NCI-H2029 (cell line): ENCODE results near the gene PALM.

ENCODE experiments used
- DNase-seq: peaks from one replicate; lab custom pipeline; 2025; lab: John Stamatoyannopoulos, UW

Gene PALM

DNA sequence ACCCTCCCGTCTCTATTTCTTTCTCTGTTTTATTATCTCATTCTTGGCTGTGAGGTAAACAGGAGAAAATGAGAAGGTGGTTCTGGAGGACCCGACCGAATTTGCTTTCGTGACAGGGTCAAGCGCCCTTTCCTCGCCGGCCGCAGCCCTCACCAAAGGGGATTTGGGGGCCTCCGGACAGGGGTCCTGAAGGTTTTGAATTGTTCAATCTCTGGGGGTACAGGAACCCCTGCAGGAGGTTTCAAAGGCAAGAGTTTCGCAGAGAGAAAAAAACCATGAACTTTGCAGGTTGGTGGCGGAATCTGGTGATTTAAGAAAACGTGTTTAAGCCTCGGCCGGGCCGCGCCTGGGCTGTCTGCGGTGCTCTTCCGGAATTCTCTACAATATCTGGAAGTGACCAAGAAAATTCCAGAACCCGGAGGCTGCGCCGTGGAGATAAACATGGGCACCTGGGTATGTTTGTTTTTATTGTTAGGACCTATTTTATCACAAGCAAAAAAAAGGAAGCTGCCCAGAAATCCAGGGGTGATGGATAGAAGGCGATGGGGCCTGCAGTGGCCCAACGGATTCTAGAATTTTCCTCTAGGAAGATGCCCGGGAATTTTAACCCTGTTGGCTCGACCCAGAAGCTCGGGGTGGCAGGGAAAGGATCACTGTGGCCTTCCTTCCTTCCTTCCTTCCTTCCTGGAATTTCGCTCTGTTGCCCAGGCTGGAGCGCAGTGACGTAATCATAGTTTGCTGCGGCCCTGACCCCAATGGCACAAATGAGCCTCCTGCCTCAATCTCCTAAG is 74.3 kb downstream of the PALM start:
- DNase-seq: no peak

DNA sequence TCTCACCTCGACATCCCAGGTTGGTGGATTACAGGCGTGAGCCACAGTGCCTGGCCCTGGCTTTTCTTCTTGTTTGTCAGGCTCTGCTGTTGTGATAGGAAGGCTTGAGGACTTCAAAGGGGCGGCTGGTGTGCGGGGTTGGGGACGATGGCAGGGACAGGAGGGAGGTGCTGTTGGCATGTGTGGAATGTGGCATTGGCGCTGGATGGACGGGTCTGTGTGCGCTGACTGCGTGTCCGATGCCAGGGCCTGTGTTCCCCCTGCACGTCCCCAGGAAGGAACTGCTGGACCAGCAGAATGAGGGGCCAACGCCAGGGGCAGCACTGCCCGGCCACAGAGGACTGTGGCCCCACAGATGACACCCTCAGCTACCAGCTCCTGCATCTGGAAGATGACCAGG is 75.8 kb downstream of the PALM start:
- DNase-seq: no peak

DNA sequence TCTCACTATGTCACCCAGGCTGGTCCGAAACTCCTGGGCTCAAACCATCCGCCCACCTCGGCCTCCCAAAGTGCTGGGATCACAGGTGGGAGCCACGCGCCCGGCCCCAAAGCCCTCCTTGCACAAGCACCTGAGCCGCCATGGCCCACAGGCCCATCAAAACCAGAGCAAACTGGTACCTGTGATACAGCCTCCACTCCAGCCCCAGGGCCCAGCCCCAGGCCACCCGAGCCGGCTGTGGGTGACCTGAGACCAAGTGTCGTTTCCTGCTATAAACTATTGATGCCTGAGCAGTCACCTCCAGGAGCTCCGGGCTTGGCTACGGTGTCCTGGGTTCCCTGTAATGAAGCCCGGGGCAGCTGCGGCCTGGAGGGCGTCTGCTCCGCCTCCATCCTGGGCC is 78.8 kb downstream of the PALM start:
- DNase-seq: no peak

DNA sequence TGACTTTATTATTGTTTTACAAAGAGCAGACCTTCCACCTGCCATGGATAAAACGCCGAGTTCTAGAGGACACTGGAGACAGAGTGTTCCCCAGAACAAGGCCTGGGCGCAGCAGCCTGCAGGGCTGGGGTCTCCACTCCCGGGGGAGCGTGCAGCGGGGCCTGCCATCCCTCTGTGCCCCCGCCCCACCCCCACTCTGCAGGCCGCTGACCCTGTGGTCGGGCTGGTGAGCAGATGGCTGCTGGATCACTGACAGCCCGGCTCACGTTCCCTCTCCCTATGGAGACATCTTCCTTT is 79.9 kb downstream of the PALM start:
- DNase-seq: no peak

DNA sequence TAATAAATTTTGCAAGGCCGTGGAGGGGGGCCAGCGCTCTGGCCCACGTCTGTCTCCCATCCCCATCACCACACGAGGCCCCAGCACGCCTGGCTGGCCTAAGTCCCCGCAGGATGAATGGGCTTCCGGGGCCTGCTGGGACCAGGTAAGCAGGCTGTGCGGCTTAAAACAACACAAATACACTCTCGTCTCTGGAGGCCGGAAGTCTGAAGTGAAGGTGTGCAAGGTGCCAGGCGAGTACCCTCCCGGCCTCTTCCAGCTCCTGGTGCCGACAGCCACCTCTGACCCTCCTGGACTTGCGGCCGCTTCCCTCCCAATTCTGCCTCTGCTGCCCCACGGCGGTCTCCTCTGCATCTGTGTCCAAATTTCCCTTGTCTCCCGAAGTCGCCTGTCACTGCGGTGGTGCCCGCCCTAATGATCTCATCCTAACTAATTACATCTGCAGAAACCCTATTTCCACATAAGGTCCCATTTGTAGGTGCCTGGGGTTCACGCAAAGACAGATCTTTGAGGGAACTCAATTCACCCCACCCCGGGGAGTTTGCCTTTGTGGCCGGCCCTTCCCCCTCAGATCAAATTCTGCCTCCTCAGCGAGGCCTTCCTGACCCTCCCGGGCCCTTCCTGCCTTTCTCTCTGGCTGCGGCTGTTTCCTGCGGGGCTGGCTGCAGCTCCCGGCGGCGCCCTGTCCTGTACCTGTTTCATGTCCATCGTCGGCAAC is 80.4 kb downstream of the PALM start:
- DNase-seq: no peak

DNA sequence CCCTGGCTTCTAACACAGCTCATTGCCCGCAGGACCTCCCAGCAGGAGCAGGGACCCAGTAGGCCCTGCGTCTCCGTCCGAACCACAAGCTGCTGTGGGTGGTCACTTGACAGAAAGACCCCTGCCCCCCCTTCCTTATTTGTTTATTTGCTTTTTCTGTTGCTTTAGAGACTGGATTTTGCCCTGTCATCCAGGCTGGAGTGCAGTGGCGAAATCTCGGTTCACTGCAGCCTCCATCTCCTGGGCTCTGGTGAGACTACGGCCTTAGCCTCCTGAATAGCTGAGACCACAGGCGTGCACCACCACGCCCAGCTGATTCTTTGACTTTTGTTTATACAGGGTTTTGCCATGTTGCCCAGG is 80.9 kb downstream of the PALM start:
- DNase-seq: no peak

DNA sequence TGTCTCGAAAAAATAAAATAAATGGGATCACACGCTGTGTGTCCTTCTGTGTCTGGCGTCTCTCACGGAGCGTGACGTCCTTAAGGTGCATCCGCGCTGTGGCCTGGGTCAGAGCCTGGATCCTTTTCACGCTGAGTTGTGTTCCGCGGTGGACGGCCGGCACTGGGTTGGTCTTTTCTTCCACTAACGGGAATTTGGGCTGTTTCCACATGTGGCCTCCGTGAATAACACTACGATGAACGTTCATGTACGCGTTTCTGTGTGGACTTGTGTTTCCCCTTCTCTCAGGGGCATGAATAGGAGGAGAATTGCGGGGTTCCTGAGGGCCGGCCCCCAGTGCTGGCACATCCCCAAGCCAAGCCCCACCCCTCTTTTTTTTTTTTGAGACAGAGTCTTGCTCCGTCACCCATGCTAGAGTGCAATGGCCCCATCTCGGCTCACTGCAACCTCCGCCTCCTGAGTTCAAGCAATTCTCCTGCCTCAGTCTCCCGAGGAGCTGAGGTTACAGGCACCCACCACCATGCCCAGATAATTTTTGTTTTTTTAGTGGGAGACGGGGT is 82.4 kb downstream of the PALM start:
- DNase-seq: no peak

DNA sequence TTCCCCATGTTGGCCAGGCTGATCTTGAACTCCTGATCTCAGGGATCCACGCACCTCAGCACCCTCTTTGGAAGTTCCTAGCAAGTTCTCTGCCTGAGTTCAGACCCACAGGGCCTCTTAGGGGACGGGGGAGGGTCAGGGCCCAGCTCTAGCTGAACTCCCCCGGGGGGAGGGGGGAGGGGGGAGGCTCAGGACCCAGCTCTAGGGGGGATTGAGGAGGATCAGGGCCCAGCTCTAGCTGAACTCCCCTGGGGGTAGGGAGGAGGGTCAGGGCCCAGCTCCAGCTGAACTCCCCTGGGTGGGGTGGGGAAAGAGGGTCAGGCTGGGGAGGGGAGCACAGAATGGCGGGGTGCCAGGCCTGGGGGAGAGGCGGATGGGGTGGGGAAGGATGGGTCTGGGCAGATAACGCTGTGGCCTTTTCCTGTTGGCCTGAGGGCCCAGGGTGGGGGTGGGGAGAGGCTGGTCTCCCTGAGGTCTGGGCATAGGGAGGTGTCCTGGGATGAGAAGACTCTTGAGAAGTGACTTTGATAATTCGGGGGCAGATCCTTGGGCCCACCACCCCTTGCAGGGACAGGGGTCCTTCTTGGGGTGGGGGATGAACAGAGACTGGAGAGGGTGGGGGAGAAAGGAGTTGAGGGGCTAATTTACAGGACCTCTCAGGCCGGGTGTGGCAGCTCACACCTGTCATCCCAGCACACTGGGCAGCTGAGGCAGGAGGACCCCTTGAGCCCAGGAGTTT is 83.0 kb downstream of the PALM start:
- DNase-seq: no peak

DNA sequence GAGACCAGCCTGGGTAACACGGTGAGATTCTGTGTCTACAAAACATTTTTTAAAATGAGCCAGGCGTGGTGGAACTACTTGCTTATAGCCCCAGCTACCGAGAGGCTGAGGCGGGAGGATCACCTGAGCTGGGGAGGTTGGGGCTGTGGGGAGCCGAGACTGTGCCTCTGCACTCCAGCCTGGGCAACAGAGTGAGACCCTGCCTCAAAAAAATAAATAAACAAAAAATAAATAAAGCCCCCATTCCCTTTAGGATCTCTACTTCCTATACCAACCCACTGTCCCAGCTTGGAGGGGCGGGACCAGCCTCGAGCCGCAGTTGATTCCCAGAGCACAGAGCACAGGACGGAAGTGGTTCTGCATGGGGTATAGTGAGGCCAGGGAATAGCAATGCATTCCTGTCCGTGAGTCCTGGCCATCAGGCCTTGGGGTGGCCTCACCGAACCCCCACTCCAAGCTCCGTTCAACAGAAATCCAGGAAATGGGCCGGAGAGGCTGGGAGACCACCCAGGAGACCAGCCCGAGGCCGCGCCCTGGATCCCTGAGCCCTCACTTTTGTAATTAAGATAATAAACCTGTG is 83.7 kb downstream of the PALM start:
- DNase-seq: no peak

DNA sequence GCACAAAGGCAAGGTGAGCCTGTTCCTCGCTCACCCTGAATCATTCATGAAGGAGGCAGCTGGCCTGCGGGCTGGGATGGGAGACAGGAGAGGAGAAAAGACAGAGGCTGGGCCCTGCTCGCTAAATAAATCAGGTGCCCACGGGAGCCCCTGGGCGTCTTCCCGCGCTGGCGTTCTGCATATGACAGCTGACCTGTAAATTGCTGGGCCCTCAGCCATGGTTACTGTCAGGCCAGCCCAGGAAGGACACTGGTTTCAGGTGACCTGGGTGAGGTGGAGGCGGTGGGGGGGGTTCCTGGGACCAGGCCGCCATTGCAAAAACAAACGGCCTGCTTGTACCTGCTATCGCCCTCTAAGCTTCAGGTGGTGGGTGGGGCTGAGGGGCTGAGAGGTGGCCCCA is 85.1 kb downstream of the PALM start:
- no peak for DNase-seq

DNA sequence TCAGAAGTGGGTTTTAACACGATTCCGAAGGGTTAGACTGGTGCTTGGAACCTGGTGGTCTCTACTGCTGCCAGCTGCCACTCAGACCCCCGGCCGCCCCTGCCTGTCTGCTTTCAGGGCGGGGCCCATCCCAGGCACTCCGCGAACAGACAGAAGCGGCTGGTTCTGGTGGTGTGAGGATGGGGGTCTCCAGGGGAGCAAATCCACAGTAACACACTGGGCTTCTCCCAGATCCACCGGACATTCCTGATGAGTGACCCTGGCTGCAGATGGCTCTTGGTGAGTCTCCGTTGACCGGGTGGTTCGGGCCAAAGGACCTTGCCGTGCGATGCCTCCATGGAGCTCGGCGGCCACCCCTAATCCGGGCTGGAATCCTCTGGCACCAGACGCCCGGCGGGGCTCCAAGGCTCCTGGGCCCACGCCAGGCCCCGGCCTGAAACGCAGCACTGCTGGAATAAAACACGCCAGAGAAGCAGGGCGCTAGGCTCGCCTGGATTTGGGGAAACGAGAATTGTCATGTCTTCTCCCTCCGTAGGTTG is 86.4 kb downstream of the PALM start:
- no peak for DNase-seq

DNA sequence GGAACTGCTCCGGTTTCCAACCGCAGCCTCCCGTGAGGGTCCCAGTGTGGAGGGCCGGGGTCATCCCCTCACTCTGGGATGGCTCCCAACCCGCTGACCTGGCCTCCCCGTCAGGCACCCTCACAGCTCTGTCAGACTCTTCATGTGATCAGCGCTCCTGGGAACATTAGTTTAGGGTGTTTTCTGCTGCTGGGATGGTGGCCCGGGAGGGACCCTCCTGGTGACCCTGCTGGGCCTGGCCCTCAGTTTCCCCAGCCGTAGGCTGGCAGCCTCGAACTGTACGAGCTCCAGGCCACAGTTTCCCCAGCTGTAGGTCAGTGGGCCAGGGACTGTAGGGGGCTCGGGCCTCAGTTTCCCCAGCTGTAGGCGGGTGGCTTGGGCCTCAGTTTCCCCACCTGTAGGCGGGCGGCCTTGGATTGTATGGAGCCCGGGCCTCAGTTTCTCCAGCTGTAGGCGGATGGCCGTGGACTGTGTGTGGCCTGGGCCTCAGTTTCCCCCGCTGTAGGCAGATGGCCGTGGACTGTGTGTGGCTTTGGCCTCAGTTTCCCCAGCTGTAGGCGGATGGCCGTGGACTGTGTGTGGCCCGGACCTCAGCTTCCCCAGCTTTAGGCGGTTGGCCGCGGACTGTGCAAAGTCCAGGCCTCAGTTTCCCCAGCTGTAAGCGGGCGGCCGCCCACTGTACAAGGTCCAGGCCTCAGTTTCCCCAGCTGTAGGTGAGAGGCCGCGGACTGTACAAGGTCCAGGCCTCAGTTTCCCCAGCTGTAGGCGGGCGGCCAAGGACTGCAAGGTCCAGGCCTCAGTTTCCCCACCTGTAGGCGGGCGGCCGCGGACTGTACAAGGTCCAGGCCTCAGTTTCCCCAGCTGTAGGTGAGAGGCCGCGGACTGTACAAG is 87.2 kb downstream of the PALM start:
- no peak for DNase-seq

DNA sequence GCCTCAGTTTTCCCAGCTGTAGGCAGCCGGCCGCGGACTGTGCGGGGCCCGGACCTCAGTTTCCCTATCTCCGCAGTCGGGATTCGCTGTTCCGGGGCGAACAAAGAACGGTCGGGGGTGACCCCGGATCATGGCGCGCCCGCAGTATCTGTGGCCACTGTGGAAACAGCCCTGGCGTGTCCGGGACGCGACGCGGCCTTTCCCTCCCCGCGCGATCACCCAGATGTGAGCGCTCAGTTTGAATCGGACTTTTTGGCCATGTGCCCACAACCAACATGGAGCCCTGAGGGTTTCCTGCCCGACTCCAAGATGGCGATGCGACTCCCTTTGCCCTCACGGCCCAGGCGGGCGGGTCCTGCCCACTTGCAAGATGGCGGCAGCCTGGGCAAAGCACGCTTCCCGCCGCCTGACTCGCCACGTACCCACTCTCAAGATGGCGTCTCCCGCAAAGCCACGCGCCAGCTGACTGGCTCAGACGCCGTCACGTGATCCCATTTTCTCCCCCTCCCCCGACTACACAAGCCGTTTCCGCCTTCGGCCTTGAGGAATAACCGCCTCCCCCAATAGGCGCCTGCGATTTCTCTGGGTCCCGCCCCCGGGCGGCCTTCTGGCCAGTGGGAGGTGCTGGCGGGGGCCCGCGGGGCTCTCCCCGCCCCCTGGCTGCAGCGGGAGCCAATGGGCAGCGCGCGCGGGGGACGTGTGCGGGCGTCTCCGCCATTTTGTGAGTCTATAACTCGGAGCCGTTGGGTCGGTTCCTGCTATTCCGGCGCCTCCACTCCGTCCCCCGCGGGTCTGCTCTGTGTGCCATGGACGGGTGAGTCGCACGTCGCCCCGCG is 88.2 kb downstream of the PALM start, which contains the start of gene PTBP1:
Gene PTBP1 (plus strand): TSS at position 761 of the 836 bp plus-strand sequence. CDS start 46 bp downstream, at position 807.
- DNase-seq: peak; percentile 100
